ENCODE measurements around the gene PLXDC2. TPM values are rescaled to one million over a fixed set of nuclear protein-coding genes. Genes with fewer than 3 reads are reported as not detected.

The PLXDC2 gene
- total and polyA plus RNA-seq, 2 donors from 2014 or later = 11.9 to 42.1 TPM

DNA sequence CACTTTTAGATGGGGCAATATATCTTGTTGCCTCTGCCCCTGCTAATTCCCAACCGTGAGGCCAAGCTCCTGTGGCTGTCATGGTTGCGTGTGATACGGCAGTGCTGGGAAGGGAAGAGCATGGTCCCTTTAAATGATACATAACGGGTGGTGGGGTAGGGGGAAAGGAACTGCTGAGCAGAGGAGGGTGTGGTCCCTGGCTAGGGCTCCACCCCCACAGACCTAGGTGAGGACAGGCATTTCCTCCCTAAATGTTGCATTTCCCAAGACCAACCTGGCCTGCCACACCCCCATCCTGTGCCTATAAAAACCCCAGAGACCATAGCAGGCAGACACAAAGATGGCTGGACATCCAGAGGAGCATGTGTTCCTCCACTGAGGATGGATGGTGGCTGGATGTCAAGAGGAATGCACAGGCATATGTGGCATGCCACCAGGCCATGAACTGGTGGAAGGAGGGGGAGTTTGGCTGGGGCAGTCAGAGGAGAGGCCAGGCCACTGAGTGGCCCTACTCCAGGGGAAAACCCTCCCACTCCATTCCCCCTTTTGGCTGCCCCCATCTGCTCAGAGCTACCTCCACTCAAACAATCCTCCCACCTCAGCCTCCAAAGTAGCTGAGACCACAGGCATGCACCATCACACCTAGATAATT is 104.0 kb downstream of the PLXDC2 start:
- intact Hi-C loops (cut with DNase I) = no loop called here

DNA sequence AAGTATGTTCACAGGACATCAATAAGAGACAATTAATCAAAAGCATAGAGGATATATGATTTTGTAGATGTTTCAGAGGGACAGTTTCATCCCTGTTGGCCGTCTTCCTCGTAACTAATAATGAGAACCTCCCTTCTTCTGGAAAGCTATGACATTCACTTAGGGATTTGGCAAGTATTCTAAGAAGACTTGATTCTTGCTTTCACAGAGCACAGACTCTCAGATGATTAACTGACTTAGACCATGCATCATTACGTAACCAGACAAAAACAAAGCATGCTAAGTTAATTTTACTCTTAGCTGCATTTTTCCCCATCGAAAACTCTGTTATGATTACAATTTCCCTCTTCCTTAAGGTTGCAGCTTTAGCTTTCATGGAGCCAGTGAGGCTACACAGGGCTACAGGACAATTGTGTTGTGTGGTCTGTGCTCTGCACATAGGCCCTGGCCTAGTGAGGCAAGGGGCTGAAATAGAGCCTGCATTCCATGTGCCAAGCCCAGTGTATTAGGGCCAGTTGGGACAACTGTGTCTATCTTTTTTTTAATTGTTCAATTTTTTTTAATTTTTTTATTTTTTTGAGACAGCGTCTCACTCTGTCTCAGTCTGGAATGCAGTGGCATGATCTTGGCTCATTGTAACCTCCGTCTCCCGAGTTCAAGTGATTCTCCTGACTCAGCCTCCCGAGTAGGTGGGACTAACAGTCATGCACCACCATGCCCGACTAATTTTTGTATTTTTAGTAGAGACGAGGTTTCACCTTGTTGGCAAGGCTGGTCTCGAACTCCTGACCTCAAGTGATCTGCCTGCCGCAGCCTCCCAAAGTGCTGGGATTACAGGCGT is 105.3 kb downstream of the PLXDC2 start:
- DNase-seq = peak in 1 of 5 donors; percentile 62
- intact Hi-C loops (cut with DNase I) = no loop called here
- no peaks in the 10 kb centered on the region for H3K36me3 ChIP-seq (ENCODE audit: control insufficient read depth in 2 of 3, insufficient read depth in 3 of 3, low read length in 3 of 3)
- peak overlapping the region in 1 of 2 donors; percentile 20 for H3K27ac ChIP-seq (ENCODE audit: low read depth in 2 of 2, low read length in 2 of 2)
- H3K27me3 ChIP-seq (ENCODE audit: control insufficient read depth, insufficient read depth, low read length) = no peaks in the 10 kb centered on the region
- H3K9ac ChIP-seq (ENCODE audit: low read length in 3 of 3) = no peak overlapping the region
- peaks cover 5 to 15% (median 7%) of the 10 kb centered on the region in 3 donors for H3K4me1 ChIP-seq (ENCODE audit: control insufficient read depth in 2 of 3, insufficient read depth in 2 of 3, low read depth in 1 of 3, low read length in 3 of 3)
- no peaks in the 10 kb centered on the region for H3K9me3 ChIP-seq (ENCODE audit: control insufficient read depth in 2 of 3, insufficient read depth in 1 of 3, low read length in 3 of 3)
- FAIRE-seq = peak; percentile 27
- H3K4me3 ChIP-seq (ENCODE audit: low read length in 3 of 3) = no peak overlapping the region
- TF ChIP-seq, protein P1, sequence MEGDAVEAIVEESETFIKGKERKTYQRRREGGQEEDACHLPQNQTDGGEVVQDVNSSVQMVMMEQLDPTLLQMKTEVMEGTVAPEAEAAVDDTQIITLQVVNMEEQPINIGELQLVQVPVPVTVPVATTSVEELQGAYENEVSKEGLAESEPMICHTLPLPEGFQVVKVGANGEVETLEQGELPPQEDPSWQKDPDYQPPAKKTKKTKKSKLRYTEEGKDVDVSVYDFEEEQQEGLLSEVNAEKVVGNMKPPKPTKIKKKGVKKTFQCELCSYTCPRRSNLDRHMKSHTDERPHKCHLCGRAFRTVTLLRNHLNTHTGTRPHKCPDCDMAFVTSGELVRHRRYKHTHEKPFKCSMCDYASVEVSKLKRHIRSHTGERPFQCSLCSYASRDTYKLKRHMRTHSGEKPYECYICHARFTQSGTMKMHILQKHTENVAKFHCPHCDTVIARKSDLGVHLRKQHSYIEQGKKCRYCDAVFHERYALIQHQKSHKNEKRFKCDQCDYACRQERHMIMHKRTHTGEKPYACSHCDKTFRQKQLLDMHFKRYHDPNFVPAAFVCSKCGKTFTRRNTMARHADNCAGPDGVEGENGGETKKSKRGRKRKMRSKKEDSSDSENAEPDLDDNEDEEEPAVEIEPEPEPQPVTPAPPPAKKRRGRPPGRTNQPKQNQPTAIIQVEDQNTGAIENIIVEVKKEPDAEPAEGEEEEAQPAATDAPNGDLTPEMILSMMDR (IDR thresholded peaks at IDR 0.05; ENCODE audit: borderline replicate concordance, extremely low read depth, insufficient read depth) = no peak

More for the DNA sequence above, 104.0 kb downstream of the PLXDC2 start:
- TF ChIP-seq, protein P1 (IDR thresholded peaks at IDR 0.05; ENCODE audit: borderline replicate concordance, extremely low read depth, insufficient read depth) = no peak
- Histone ChIP-seq H3K4me1 (ENCODE audit: control insufficient read depth in 2 of 3, insufficient read depth in 2 of 3, low read depth in 1 of 3, low read length in 3 of 3) (peaks cover 5 to 15% (median 7%) of the 10 kb centered on the region in 3 donors), H3K9me3 (ENCODE audit: control insufficient read depth in 2 of 3, insufficient read depth in 1 of 3, low read length in 3 of 3) (no peaks in the 10 kb centered on the region), H3K27ac (ENCODE audit: low read depth in 2 of 2, low read length in 2 of 2) (no peak overlapping the region), H3K9ac (ENCODE audit: low read length in 3 of 3) (no peak overlapping the region), H3K4me3 (ENCODE audit: low read length in 3 of 3) (no peak overlapping the region), H3K27me3 (ENCODE audit: control insufficient read depth, insufficient read depth, low read length) (no peaks in the 10 kb centered on the region), H3K36me3 (ENCODE audit: control insufficient read depth in 2 of 3, insufficient read depth in 3 of 3, low read length in 3 of 3) (no peaks in the 10 kb centered on the region)
- FAIRE-seq (no peak), DNase-seq (no peak)

DNA sequence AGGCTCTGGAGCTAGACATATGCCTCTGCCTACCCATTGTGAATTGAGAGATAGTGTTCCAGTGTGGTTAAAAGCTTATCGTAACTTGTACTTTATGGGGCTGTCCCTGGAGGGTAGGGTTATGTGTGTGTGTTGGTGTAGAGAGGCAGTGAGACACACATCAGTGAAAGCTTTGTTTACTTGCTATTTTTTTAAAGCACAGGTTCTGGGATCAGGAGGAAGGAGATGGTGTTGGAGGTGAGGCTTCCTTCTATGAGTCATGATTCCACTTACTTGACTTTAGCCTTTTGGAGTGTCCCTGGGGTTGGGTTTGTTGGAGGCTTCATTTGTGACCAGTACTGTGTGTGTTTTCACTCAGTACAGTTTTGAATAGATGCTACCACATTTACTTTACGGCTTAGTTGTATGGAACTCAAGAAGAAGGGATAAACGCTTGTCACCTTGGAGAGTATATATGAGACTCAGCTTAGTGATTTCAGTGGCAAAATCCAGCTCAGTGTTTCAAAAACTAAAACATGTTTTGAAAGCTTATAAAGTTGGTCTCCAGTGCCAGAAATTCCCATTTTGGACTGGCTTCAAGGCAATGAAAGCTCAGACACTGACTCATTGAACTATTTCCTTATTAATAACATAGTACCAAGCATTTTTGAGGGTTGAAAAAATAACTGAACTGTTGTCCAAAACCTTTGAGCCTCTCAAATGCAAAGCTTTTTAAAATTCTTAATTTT is 106.2 kb downstream of the PLXDC2 start:
- no peaks in the 10 kb centered on the region for H3K27me3 ChIP-seq (ENCODE audit: control insufficient read depth, insufficient read depth, low read length)
- H3K27ac ChIP-seq (ENCODE audit: low read depth in 2 of 2, low read length in 2 of 2) = peak overlapping the region; percentile 20 to 45
- peaks cover 5 to 15% (median 7%) of the 10 kb centered on the region in 3 donors for H3K4me1 ChIP-seq (ENCODE audit: control insufficient read depth in 2 of 3, insufficient read depth in 2 of 3, low read depth in 1 of 3, low read length in 3 of 3)
- FAIRE-seq (peak; percentile 50), DNase-seq (no peak)
- H3K36me3 ChIP-seq (ENCODE audit: control insufficient read depth in 2 of 3, insufficient read depth in 3 of 3, low read length in 3 of 3) = no peaks in the 10 kb centered on the region
- TF ChIP-seq, protein P1 (IDR thresholded peaks at IDR 0.05; ENCODE audit: borderline replicate concordance, extremely low read depth, insufficient read depth) = no peak
- no peak overlapping the region for H3K4me3 ChIP-seq (ENCODE audit: low read length in 3 of 3)
- intact Hi-C loops (cut with DNase I) = no loop called here
- no peak overlapping the region for H3K9ac ChIP-seq (ENCODE audit: low read length in 3 of 3)
- no peaks in the 10 kb centered on the region for H3K9me3 ChIP-seq (ENCODE audit: control insufficient read depth in 2 of 3, insufficient read depth in 1 of 3, low read length in 3 of 3)

Data from kidney (tissue), 14 donors.